Adipose tissue (tissue), 3 donors: ENCODE results near the gene TMUB1. TPM values are rescaled to one million over a fixed set of nuclear protein-coding genes. Genes with fewer than 3 reads are reported as not detected.
"Not testable (repeated sequence)": the region's sequence is repeated elsewhere in the genome, so short reads cannot be mapped to it uniquely, and the experiment has no call there.

Experiments
- H3K27ac ChIP-seq: one replicate; pipeline ENCODE4 v1.5.1; 2013; ENCODE audit warnings: low read depth, low read length
- WGBS, 3 donors: extraction: QIAGEN DNeasy Blood & Tissue Kit; methylation state at CpG; one replicate each; pipeline ENCODE4 v1.1.7; 2013; 5-methylcytosine and 5-hydroxymethylcytosine counted together
- polyA plus RNA-seq, 3 donors: library from polyadenylated mRNA; stranded (reverse); fragments of 200-250 nt; gene quantifications; one replicate each; pipeline ENCODE4 v1.2.3, GENCODE V29; 2013
- donor health status: healthy with polysubstance abuse.
- donor health status: Bipolar disorder and iron deficiency.
- donor health status: healthy.

Gene TMUB1
- polyA plus RNA-seq, 3 donors: 33.3 to 56.8 (median 44.0) TPM

DNA sequence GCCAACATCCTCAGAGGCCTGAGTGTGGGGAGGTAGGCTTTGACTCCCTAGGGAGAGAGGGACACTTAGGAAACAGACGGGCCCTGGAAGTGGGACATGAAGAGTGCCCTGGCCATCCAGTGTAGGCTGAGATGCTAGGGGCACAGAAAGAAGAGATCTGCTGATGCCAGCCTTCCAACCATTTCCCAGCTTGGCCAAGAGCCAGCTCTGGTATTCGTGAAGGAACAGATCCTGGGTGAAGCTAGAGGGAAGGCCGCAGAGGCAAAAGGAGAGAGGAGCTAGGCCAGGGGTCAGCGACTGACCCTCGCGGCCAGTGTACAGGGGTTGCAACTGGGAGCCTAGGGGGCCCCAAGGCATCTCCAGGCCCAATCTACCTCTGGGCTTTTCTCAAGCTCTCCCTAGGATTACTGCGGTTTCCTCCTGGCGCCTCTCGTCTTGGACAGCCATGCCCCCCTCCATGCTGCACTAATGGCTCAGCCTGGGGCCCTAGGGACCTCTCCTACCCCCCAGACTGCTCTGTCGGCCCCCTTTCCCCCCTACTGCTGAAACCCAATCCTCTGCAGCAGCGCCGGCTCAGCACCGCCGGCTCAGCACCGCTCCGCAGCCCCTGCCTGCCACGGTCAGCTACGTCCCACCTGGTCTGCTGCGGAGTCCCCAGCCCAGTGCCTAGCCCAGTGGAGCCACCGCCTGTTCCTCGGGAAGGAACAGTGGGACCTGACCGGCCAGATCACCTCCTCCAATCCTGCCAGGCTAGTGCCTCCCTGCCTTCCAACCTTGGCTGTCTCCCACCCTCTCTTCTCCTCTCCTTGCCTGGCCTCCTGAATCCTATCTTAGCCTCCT, 35.1 kb downstream of the TMUB1 start, which contains the start of gene ASIC3:
ASIC3 (plus strand) TSS at position 556 of the 840 bp plus-strand sequence. CDS start 355 bp downstream, outside the sequence.
- no peak within 1 kb of the TSS for H3K27ac ChIP-seq
- WGBS, 3 donors: 74 to 80% (median 77%) methylated on average over 22 of the region's 22 CpGs

DNA sequence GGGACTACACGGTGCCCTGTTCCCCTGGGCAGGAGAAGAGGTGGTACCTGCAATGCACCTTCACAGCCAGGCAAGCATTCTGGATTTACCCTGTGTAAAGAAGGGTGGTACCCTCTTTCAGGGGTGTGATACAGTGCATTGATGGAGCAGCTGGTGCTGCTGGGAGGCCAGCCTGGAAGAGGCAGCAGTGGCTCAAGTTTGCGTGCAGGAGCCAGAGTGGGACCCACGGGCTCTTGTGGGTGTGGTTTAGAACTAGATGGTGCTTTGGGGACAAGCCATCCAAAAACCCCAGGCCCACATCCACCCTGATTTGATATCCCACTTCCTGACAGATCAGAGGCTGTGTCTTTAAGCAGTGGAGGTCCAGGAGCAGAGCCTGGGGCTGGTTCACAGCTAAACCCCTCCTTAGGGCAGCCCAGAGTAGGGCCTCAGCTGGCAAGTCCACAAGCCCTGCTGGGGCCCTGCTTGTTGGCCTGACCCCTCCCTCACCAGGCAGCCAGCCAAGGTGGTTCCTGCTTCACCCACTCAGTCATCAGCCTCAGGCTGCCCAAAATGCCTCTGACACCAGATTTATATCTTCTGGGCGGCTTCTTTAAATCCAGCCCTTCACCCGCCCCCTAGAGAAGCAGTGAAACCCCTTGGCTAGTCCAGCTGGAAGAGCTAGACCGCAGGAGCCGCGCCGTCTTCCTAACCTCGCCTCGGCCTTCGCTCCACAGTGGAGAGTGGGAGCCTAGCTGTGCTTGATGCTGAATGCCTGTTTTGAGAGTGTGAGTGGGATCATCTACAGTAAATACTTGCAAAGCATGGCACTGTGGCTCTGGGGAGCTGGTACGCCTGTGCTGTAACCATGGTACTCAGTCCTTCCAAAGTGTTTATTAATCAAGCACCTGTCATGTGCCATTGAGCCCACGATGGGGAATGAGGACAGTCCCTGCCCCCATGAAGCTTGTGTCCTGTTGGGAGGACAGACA, 36.4 kb downstream of the TMUB1 start:
- no peak overlapping the region for H3K27ac ChIP-seq
- WGBS, 3 donors: 40 to 64% (median 44%) methylated on average over 14 of the region's 14 CpGs

DNA sequence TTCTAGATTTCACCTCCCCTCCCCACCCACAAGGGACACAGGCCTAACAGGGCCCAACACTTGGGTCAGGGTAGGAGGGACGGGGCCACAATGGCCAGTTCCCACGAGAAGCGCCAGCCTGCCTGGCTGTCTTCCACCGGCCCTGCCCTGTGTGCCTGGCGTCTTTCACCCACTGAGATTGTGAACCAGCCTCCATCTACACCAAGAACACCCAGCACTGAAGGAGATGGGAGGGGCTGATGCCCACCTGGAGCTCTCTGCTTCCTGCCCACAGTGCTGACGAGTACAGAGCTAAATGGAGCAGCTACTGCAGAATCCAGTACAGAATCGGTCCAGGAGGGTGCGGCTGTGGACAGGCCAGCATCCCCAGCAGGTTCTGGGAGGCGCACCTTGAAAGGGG, 37.3 kb downstream of the TMUB1 start:
- 80 to 87% (median 82%) methylated on average over 9 of the region's 9 CpGs for WGBS, 3 donors
- no peak overlapping the region for H3K27ac ChIP-seq

GRCh38 chr7:151045262-151045661, 38.0 kb downstream of the TMUB1 start:
- WGBS, 3 donors: 80 to 92% (median 81%) methylated on average over 6 to 11 of the region's 11 CpGs
- no peak overlapping the region for H3K27ac ChIP-seq

DNA sequence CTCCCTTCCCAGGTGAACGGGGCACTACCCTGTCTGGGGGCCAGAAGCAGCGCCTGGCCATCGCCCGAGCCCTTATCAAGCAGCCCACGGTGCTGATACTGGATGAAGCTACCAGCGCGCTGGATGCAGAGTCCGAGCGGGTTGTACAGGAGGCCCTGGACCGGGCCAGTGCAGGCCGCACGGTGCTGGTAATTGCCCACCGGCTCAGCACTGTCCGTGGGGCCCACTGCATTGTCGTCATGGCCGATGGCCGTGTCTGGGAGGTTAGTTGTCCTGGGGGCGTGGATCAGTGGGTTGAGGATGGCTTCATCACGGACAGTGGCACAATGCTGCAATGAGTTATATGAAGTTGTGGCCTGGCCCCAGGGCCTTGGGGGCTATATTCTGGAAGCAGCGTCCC, 39.3 kb downstream of the TMUB1 start:
- H3K27ac ChIP-seq: no peak overlapping the region
- 92 to 96% (median 94%) methylated on average over 20 of the region's 20 CpGs for WGBS, 3 donors

- WGBS, 3 donors: 88 to 92% (median 88%) methylated on average over 9 to 10 of the region's 10 CpGs
- H3K27ac ChIP-seq: not testable (repeated sequence)
These were observed 39.8 kb downstream of the TMUB1 start for GRCh38 chr7:151043449-151043848.

DNA sequence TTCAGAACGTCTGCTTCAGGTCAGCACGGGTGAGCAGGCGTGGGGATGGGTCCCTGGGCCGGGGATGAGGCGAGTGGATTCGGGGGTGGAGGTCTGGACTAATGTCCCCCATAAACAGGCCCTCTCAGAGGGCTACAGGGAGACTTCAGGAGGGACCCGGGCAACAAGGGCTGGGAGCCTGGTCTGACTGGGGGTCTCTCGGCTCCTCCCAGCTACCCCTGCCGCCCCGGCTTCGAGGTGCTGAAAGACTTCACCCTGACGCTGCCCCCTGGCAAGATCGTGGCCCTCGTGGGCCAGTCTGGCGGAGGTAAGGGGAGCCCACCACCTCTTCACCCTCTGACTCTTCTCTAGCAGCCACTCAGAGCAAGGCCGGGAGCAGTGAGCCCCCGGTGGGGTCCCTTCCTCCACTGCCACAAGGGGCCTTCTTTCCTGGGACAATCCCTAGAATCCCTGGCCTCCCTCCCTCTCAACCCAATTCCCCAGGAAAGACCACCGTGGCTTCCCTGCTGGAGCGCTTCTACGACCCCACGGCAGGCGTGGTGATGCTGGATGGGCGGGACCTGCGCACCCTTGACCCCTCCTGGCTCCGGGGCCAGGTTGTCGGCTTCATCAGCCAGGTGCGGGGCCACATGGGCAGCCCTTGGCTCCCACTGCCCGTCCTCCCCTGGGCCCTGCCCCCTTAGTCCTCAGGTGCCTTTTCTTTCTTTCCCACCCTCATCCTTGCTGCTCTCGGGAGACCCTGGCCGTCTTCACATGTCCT, 42.5 kb downstream of the TMUB1 start:
- no peak overlapping the region for H3K27ac ChIP-seq
- 90 to 94% (median 91%) methylated on average over 30 of the region's 30 CpGs for WGBS, 3 donors

DNA sequence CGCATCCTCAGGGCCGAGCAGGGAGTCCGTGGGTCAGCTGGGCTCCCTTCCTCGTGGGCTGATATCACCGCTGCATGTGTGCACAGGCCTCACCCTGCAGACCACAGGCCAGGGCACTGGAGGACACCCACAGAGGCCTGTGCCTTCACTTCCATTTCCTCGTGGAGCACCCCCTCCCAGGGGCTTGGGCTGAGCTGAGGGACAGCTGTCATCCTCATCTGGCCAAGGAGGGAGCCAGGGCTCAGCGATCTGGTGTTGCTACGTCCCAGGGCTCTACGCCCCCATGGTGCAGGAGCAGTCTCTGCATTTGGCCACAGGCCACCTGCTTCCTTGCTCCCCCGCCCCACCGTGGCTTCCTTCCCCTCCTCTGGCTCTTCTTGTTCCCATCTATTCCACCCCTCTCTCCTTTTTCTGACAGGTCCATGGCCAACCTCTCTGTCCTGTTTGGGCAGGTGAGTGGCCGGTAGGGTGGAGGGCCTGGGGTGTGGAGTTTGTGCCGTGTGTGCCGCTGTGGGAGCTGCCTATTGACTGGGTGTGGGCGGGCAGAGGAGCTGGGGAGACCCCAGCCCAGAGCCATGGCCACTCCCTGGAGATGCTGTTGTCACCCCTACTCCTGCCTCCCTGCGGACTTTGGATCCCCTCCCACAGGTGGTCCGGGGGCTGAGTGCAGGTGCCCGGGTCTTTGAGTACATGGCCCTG, 43.3 kb downstream of the TMUB1 start:
- no peak overlapping the region for H3K27ac ChIP-seq
- 58 to 74% (median 61%) methylated on average over 18 of the region's 18 CpGs for WGBS, 3 donors

DNA sequence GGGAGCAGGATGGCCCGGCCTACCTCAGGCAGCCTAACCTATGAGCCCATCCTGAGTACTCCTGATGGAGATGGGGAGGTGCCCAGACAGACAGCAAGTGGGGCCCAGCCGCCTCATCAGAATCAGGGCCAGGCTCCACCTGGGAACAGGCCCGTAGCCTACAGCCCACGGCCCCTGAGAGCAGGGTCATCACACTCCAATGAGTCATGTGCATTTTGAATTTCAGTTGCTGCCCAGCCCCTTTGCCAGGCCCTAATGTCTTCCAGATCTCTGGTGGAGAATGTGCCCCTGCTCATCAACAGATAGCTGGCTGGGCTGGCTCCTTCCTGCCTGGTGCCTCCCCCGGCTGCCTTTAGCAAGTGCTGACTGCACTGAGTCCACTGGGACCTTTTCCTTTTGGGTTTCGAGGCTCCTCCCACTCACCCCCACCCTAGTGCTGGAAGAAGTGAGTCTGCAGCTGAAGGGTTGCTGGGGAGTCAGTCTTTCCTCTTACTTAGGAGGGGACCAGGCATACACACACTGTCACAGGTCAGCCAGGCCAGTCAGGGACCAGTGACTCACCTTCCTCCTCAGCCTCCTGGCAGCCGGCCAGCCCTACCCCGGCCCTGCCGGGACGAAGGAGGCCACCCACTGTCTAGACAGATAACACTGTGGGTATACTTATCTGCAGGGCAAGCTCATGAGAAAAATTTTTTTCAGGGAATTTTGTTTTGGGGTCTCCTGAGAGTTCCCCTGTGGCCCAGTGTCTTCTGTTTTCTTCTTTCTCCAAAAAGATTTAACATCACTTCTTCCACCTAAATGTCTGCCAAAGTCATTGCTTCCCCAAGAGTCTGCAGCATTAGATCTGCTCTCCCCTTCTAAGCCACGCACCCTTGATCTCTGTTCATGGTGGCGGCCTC, 44.1 kb downstream of the TMUB1 start:
- WGBS, 3 donors: 37 to 52% (median 38%) methylated on average over 12 of the region's 12 CpGs
- H3K27ac ChIP-seq: no peak overlapping the region

DNA sequence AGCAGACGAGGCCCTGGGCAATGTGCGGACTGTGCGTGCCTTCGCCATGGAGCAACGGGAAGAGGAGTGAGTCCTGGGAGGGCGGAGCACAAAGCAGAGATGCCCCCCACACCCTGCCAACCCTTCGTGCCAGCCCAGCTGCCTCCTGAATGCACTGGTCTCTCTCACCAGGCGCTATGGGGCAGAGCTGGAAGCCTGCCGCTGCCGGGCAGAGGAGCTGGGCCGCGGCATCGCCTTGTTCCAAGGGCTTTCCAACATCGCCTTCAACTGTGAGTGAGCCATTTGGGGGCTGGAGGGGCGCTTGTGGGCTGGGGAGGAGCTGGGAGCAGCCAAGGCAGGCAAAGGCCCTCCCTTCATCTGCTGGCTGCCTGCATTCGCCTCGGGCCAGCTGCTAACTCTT, 47.4 kb downstream of the TMUB1 start:
- no peak overlapping the region for H3K27ac ChIP-seq
- WGBS, 3 donors: 93 to 96% (median 95%) methylated on average over 17 of the region's 17 CpGs

GRCh38 chr7:151035026-151035717, 48.1 kb downstream of the TMUB1 start:
- no peak overlapping the region for H3K27ac ChIP-seq
- WGBS, 3 donors: 82 to 88% (median 85%) methylated on average over 21 of the region's 21 CpGs

GRCh38 chr7:151034312-151035025, 48.8 kb downstream of the TMUB1 start:
- WGBS, 3 donors: 90 to 94% (median 93%) methylated on average over 21 of the region's 21 CpGs
- H3K27ac ChIP-seq: no peak overlapping the region

DNA sequence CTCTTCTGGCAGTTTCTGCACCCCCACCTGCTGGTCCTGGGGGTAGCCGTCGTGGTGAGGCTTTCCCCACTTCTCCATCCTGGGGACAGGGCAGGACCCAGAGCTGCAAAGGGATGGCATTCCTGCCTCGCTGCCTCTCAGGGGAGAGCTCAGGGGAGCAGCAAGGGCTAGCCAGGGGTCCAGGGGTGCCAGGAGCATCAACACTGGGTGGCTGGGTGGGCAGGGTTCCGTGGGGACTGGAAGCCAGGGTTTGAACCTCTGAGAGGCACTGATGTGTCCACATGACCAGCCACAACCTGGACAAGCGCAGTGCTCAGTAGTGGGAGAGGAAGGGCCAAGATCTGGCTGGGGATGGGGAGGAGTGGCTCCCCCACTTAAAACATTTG, 49.4 kb downstream of the TMUB1 start:
- no peak overlapping the region for H3K27ac ChIP-seq
- WGBS, 3 donors: 82 to 94% (median 91%) methylated on average over 5 of the region's 5 CpGs

DNA sequence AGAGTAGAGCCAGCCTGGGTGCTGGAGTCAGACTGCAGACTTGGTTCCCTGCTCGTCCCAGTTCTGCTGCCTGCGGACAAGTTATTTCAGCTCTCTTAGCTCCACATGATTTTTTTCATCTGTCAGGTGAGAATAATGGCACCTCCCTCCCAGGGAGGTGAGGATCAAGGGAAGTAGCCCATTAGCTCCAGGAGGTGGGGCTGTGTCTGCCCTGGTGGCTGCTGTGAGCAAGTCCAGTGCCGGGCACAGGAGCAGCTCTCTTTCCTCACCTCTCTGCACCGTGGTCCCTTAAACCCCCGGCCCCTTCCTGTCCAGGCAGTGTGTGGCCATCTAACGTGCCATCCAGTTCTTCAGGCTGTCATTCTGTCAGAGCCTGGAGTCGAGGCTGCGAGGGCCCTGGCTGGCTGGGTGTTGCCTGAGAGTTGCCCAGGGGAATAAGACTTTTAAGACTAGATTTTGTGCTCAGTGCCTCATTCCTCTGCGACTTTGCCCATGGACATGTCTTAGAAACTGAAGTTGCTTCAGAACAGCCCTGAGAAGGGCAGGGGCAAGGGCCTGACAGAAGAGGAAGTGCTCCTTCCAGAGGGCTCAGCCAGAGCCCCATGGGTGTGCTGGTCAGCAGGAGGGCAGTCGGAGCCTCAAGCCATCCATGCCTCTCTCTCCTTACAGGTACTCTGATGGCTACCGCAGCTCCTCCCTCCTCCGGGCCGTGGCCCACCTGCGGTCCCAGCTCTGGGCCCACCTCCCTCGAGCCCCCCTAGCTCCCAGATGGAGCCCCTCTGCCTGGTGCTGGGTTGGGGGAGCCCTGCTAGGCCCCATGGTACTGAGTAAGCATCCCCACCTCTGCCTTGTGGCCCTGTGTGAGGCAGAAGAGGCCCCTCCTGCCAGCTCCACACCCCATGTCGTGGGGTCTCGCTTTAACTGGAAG, 50.1 kb downstream of the TMUB1 start:
- H3K27ac ChIP-seq: no peak overlapping the region
- 86 to 87% (median 87%) methylated on average over 17 of the region's 17 CpGs for WGBS, 3 donors
